Transverse colon (tissue), 4 donors: ENCODE results near the gene HLA-A. TPM values are rescaled to one million over a fixed set of nuclear protein-coding genes. Genes with fewer than 3 reads are reported as not detected.

Experiments
- DNase-seq: peaks from one replicate; pipeline ENCODE4 v3.0.0-alpha.2; 2019
- H3K27ac ChIP-seq, 4 donors: fragments of 200-600 bp; sonication (generic); 2 replicates each; pipeline ENCODE4 v1.5.1; 2016 to 2018; ENCODE audit warnings: inconsistent platforms in 4 of 4
- H3K27me3 ChIP-seq: fragments of 200-600 bp; sonication (generic); 2 replicates; pipeline ENCODE4 v1.5.1; 2017; ENCODE audit warnings: inconsistent platforms
- H3K36me3 ChIP-seq, 4 donors: fragments of 200-600 bp; sonication (generic); 2 replicates each; pipeline ENCODE4 v1.5.1; 2017 to 2019; ENCODE audit warnings: inconsistent platforms in 4 of 4
- H3K4me1 ChIP-seq, 4 donors: fragments of 200-600 bp; sonication (generic); 2 replicates each; pipeline ENCODE4 v1.5.1; 2017 to 2020; ENCODE audit warnings: inconsistent platforms in 4 of 4
- H3K4me3 ChIP-seq, 4 donors: fragments of 200-600 bp; sonication (generic); 1 replicate in 1 of 4; 2 replicates in 3 of 4; pipeline versions ENCODE4 v1.5.1 to v1.6.1; 2017 to 2019; ENCODE audit warnings: inconsistent platforms in 4 of 4
- H3K9me3 ChIP-seq, 2 donors: fragments of 200-600 bp; sonication (generic); 2 replicates each; pipeline ENCODE4 v1.5.1; 2017 to 2019; ENCODE audit warnings: inconsistent platforms in 2 of 2
- EP300 ChIP-seq: sonication (generic); formaldehyde crosslinking; IDR thresholded peaks from one replicate; pipeline ENCODE4 v1.6.1; 2017; ENCODE audit warnings: antibody characterized with exemption, low read depth
- POLR2A ChIP-seq: fragments of 450-650 bp; IDR thresholded peaks from one replicate; pipeline ENCODE4 v1.6.1; 2016; ENCODE audit warnings: antibody characterized with exemption, mild to moderate bottlenecking, moderate library complexity
- POLR2AphosphoS5 ChIP-seq, 3 donors: sonication (generic); formaldehyde crosslinking; IDR thresholded peaks; one replicate each; pipeline ENCODE4 v1.6.1; 2016; ENCODE audit warnings: antibody characterized with exemption in 3 of 3
- WGBS, 2 donors: methylation state at CpG; one replicate each; pipeline ENCODE4 v1.1.5; 2018; ENCODE audit warnings: low coverage in 1 of 2; 5-methylcytosine and 5-hydroxymethylcytosine counted together
- in situ Hi-C, 4 donors: fragments of 200-750 bp; cut with MboI; loops; one replicate each; pipeline versions ENCODE4 v1.15.0 to v1.15.1; 2017; ENCODE audit warnings: low sequenced_read_pairs in 3 of 4, low pct_ligation_motif_present in 1 of 4, low pct_unique_long_range_greater_than_20kb in 1 of 4
- intact Hi-C: fragments of 100-400 bp; cut with DNase I; formaldehyde crosslinking; loops from one replicate; pipeline ENCODE4 v1.15.1; 2023; ENCODE audit warnings: low total_unique reads
- small RNA-seq, 4 donors: library from RNA; depleted of rRNA; stranded (forward); fragments of <200 nt; gene quantifications; one replicate each; pipeline ENCODE3, GENCODE V24; 2016
- total RNA-seq, 4 donors: library from RNA; depleted of rRNA; stranded (reverse); fragments of >200 nt; gene quantifications; one replicate each; pipeline ENCODE4 v1.1.0, GENCODE V29; 2016
- TF ChIP-seq, protein P1 (sequence below), 5 experiments: fragments of 200-600 bp in 3 of 5; fragments of 450-650 bp in 2 of 5; sonication (generic) in 3 of 5; IDR thresholded peaks; 1 replicate in 2 of 5; 2 replicates in 3 of 5; pipeline ENCODE4 v1.5.1; 2016 to 2017; ENCODE audit warnings: antibody characterized with exemption in 5 of 5, inconsistent platforms in 3 of 5, mild to moderate bottlenecking in 2 of 5, moderate library complexity in 1 of 5

HLA-A gene
- total RNA-seq, 4 donors from 2014 or later, result 733 to 1,932 (median 1,470) TPM

- H3K4me3 ChIP-seq, result no peak overlapping the region
- DNase-seq, result no peak
- no peaks in the 10 kb centered on the region for H3K4me1 ChIP-seq
- no peaks in the 10 kb centered on the region for H3K9me3 ChIP-seq
- WGBS, 2 donors, result 81% methylated on average over 5 of the region's 5 CpGs; no CpG with 5 or more reads in 1 of the 2 donors
- no peak for TF ChIP-seq POLR2A
- TF ChIP-seq POLR2AphosphoS5 (IDR thresholded peaks at IDR 0.05), result no peak
- TF ChIP-seq EP300, result no peak
- TF ChIP-seq, protein P1, sequence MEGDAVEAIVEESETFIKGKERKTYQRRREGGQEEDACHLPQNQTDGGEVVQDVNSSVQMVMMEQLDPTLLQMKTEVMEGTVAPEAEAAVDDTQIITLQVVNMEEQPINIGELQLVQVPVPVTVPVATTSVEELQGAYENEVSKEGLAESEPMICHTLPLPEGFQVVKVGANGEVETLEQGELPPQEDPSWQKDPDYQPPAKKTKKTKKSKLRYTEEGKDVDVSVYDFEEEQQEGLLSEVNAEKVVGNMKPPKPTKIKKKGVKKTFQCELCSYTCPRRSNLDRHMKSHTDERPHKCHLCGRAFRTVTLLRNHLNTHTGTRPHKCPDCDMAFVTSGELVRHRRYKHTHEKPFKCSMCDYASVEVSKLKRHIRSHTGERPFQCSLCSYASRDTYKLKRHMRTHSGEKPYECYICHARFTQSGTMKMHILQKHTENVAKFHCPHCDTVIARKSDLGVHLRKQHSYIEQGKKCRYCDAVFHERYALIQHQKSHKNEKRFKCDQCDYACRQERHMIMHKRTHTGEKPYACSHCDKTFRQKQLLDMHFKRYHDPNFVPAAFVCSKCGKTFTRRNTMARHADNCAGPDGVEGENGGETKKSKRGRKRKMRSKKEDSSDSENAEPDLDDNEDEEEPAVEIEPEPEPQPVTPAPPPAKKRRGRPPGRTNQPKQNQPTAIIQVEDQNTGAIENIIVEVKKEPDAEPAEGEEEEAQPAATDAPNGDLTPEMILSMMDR (IDR thresholded peaks at IDR 0.05), result no peak
- H3K36me3 ChIP-seq, result no peaks in the 10 kb centered on the region
- H3K27me3 ChIP-seq, result no peaks in the 10 kb centered on the region
- intact Hi-C loops (no loop called here), in situ Hi-C loops (no loop called here)
- H3K27ac ChIP-seq, result no peak overlapping the region
These were observed 52.5 kb downstream of the HLA-A start for GRCh38 chr6:29994826-29995225.

GRCh38 chr6:29995340-29995777, 53.0 kb downstream of the HLA-A start:
- H3K27me3 ChIP-seq, result no peaks in the 10 kb centered on the region
- H3K4me1 ChIP-seq, result no peaks in the 10 kb centered on the region
- no peak overlapping the region for H3K27ac ChIP-seq
- DNase-seq, result no peak
- intact Hi-C loops, result no loop called here
- TF ChIP-seq EP300 (no peak), POLR2AphosphoS5 (IDR thresholded peaks at IDR 0.05) (no peak), POLR2A (no peak)
- TF ChIP-seq, protein P1 (IDR thresholded peaks at IDR 0.05), result no peak
- no peaks in the 10 kb centered on the region for H3K36me3 ChIP-seq
- WGBS, 2 donors, result 47 to 67% methylated on average over 1 to 2 of the region's 2 CpGs
- in situ Hi-C loops, result no loop called here
- no peak overlapping the region for H3K4me3 ChIP-seq
- no peaks in the 10 kb centered on the region for H3K9me3 ChIP-seq

Small RNAs within 50 kb of the gene (small RNA-seq; reads per million reads assigned to genes)
- gene HLA-U, result 0 reads per million in 4 donors

Other genes with a start within 250 kb of the HLA-A start
- 100 to 1,000 TPM in 3 of 4 donors, 10 to 100 TPM in 1; 90.4 to 500 (median 306) TPM for gene HLA-F, start 219.1 kb upstream of the HLA-A start, total RNA-seq
- not detected for gene HLA-G, start 114.7 kb upstream of the HLA-A start, total RNA-seq
- gene POLR1H, start 118.7 kb downstream of the HLA-A start, total RNA-seq, result 10 to 100 TPM in 3 of 4 donors, not detected in 1; 12.3 to 36.2 (median 21.6) TPM
- gene PPP1R11, start 124.7 kb downstream of the HLA-A start, total RNA-seq, result 100 to 1,000 TPM in 1 of 4 donors, 10 to 100 TPM in 3; 55.3 to 276 (median 79.1) TPM
- under 1 TPM in 2 of 4 donors, not detected in 2; 0.27 to 0.95 TPM for gene RNF39, start 133.2 kb downstream of the HLA-A start, total RNA-seq
- 100 to 1,000 TPM in 2 of 4 donors, 10 to 100 TPM in 1, 1 to 10 TPM in 1; 3.4 to 221 (median 151) TPM for gene TRIM31, start 170.6 kb downstream of the HLA-A start, total RNA-seq
- 10 to 100 TPM in 2 of 4 donors, 1 to 10 TPM in 1, under 1 TPM in 1; 0.40 to 14.8 (median 7.0) TPM for gene TRIM40, start 193.6 kb downstream of the HLA-A start, total RNA-seq
- gene TRIM10, start 218.7 kb downstream of the HLA-A start, total RNA-seq, result 10 to 100 TPM in 1 of 4 donors, 1 to 10 TPM in 2, under 1 TPM in 1; 0.20 to 19.8 (median 3.7) TPM
- 10 to 100 TPM in 3 of 4 donors, 1 to 10 TPM in 1; 5.8 to 90.7 (median 51.8) TPM for gene TRIM15, start 221.0 kb downstream of the HLA-A start, total RNA-seq